SH-SY5Y (cell line): ENCODE data around the gene ZNF878.

Experiments used
- GATA2 ChIP-seq: IDR thresholded peaks from 2 replicates; pipeline ENCODE4 v1.6.1; 2011; ENCODE audit warnings: mild to moderate bottlenecking, low read depth, low read length
- GATA3 ChIP-seq: IDR thresholded peaks from 2 replicates; pipeline ENCODE4 v1.6.1; 2011; ENCODE audit warnings: low read depth, mild to moderate bottlenecking, low read length, moderate library complexity

DNA sequence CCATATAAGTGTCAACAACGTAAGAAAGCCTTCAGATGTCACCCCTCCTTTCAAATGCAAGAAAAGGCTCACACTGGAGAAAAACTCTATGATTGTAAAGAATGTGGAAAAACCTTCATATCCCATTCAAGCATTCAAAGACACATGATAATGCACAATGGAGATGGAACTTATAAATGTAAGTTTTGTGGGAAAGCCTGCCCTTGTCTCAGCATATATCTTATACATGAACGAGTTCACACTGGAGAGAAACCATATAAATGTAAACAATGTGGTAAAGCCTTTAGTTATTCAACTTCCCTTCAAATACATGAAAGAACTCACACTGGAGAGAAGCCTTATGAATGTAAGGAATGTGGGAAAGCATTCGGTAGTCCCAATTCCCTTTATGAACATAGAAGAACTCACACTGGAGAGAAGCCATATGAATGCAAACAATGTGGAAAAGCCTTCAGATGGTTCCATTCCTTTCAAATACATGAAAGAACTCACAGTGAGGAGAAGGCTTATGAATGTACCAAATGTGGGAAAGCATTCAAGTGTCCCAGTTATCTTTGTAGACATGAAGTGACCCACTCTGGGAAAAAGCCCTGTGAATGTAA lies 22.9 kb upstream of the ZNF878 start:
- no peak for TF ChIP-seq GATA2
- no peak for TF ChIP-seq GATA3
